Gastrocnemius medialis (tissue), 4 donors: ENCODE measurements around the gene SCT.

ENCODE experiments used
- CTCF ChIP-seq, 5 experiments: fragments of 450-650 bp in 3 of 5; fragments of 200-600 bp in 2 of 5; sonication (generic) in 2 of 5; IDR thresholded peaks in 4 of 5; conservative IDR thresholded peaks in 1 of 5; 1 replicate in 4 of 5; 2 replicates in 1 of 5; pipeline ENCODE4 v1.5.1; 2016 to 2019; ENCODE audit warnings: antibody characterized with exemption in 5 of 5, mild to moderate bottlenecking in 3 of 5, moderate library complexity in 3 of 5
- POLR2A ChIP-seq, 2 donors: fragments of 450-650 bp; IDR thresholded peaks; one replicate each; pipeline ENCODE4 v1.6.1; 2017; ENCODE audit warnings: antibody characterized with exemption in 2 of 2, mild to moderate bottlenecking in 2 of 2, moderate library complexity in 2 of 2

- no peak for TF ChIP-seq CTCF (IDR thresholded peaks at IDR 0.05 in 4 of 5, conservative IDR thresholded peaks at IDR 0.05 in 1 of 5)
- no peak for TF ChIP-seq POLR2A (IDR thresholded peaks at IDR 0.05)
These were observed 23.5 kb upstream of the SCT start for GRCh38 chr11:650482-650881.
